HCT116 (cell line): ENCODE results near the gene APBA3. TPM values are rescaled to one million over a fixed set of nuclear protein-coding genes. Genes with fewer than 3 reads are reported as not detected.

Experiments used
- ATAC-seq: fragments of 200-7000 bp; cut with Tn5 transposase; 2 replicates; pipeline ENCODE4 v1.9.1; 2020; ENCODE audit warnings: mild to moderate bottlenecking, moderate library complexity
- BruUV-seq: library from RNA; stranded (reverse); fragments of 400-500 nt; replicated peaks from 2 replicates; lab custom pipeline; 2021; lab: Mats Ljungman, UMichigan
- CTCF ChIA-PET: fragments of 300-600 bp; sonication (Branson Sonifier 250); formaldehyde crosslinking; loops from one replicate; lab custom pipeline; 2021; ENCODE audit warnings: antibody characterized with exemption; lab: Charles Lee
- POLR2A ChIA-PET: fragments of 300-600, 350-600 bp; sonication (Branson Sonifier 250); formaldehyde crosslinking; loops from one replicate; lab custom pipeline; 2021; ENCODE audit warnings: antibody characterized with exemption; lab: Charles Lee
- RAD21 ChIA-PET, 2 experiments: fragments of 300-600 bp; sonication (Branson Sonifier 250); formaldehyde crosslinking; loops; one replicate each; lab custom pipeline; 2023; ENCODE audit warnings: low total read pairs in 2 of 2; ENCODE audit not compliant: uncharacterized antibody in 2 of 2, unreplicated experiment in 2 of 2, low non-redundant PET in 1 of 2; lab: Charles Lee
- DNase-seq: peaks from one replicate; pipeline ENCODE4 v3.0.0-alpha.2; 2010; ENCODE audit warnings: low read depth, low spot score
- H2AFZ ChIP-seq: fragments of 200-600 bp; shearing (Covaris generic), sonication (generic); 2 replicates; pipeline ENCODE4 v1.6.1; 2017; ENCODE audit warnings: low read depth, mixed run types, mixed read lengths, antibody characterized with exemption, low read length; ENCODE audit not compliant: poor library complexity, severe bottlenecking
- H3K27ac ChIP-seq: 2 replicates; pipeline ENCODE4 v1.5.1; 2012; ENCODE audit warnings: low read depth, low read length
- H3K27me3 ChIP-seq: fragments of 200-600 bp; sonication (generic); 2 replicates; pipeline ENCODE4 v1.6.1; 2016; ENCODE audit warnings: mixed run types, low read length, mixed read lengths; ENCODE audit not compliant: insufficient read depth
- H3K36me3 ChIP-seq, 2 experiments: fragments of 200-500 bp in 1 of 2; fragments of 200-600 bp in 1 of 2; sonication (Bioruptor generic) in 1 of 2; sonication (generic) in 1 of 2; 2 replicates each; pipeline versions ENCODE4 v1.5.1 to v1.6.1; 2014 to 2016; ENCODE audit warnings: low read length in 2 of 2, inconsistent platforms in 1 of 2, mixed read lengths in 1 of 2, mixed run types in 1 of 2; ENCODE audit not compliant: insufficient read depth in 2 of 2, control insufficient read depth in 1 of 2
- H3K4me1 ChIP-seq, 2 experiments: fragments of 200-600 bp in 1 of 2; sonication (generic) in 1 of 2; 2 replicates each; pipeline versions ENCODE4 v1.5.1 to v1.6.1; 2012 to 2017; ENCODE audit warnings: low read length in 2 of 2, inconsistent platforms in 1 of 2, mild to moderate bottlenecking in 1 of 2, mixed read lengths in 1 of 2, mixed run types in 1 of 2, moderate library complexity in 1 of 2; ENCODE audit not compliant: insufficient read depth in 2 of 2, control insufficient read depth in 1 of 2
- H3K4me2 ChIP-seq: fragments of 200-600 bp; sonication (generic); 2 replicates; pipeline ENCODE4 v1.6.1; 2017; ENCODE audit warnings: mixed run types, low read length, mixed read lengths
- H3K4me3 ChIP-seq, 2 experiments: fragments of 200-600 bp in 1 of 2; sonication (generic) in 1 of 2; replicated peaks in 1 of 2; 2 replicates each; pipeline ENCODE4 v1.5.1; 2011 to 2016; ENCODE audit warnings: low read length in 2 of 2, control low read depth in 1 of 2, low read depth in 1 of 2, mild to moderate bottlenecking in 1 of 2, mixed read lengths in 1 of 2, mixed run types in 1 of 2
- H3K79me2 ChIP-seq: fragments of 200-600 bp; sonication (generic); 2 replicates; pipeline ENCODE4 v1.6.1; 2017; ENCODE audit warnings: mild to moderate bottlenecking, mixed run types, low read length, moderate library complexity, mixed read lengths; ENCODE audit not compliant: insufficient read depth
- H3K9ac ChIP-seq: fragments of 200-600 bp; sonication (generic); 2 replicates; pipeline ENCODE4 v1.6.1; 2016; ENCODE audit warnings: low read length, mixed read lengths
- H3K9me2 ChIP-seq: fragments of 200-600 bp; sonication (generic), shearing (Covaris generic); 2 replicates; pipeline ENCODE4 v1.6.1; 2017; ENCODE audit warnings: mixed run types, mild to moderate bottlenecking, moderate library complexity; ENCODE audit not compliant: insufficient read depth
- H3K9me3 ChIP-seq, 2 experiments: fragments of 200-500 bp in 1 of 2; fragments of 200-600 bp in 1 of 2; sonication (Bioruptor generic) in 1 of 2; sonication (generic) in 1 of 2; 2 replicates each; pipeline ENCODE4 v1.6.1; 2014 to 2017; ENCODE audit warnings: low read length in 2 of 2, mixed read lengths in 2 of 2, inconsistent platforms in 1 of 2, low read depth in 1 of 2, mild to moderate bottlenecking in 1 of 2, mixed run types in 1 of 2, moderate library complexity in 1 of 2; ENCODE audit not compliant: control insufficient read depth in 1 of 2, insufficient read depth in 1 of 2
- H4K20me1 ChIP-seq: fragments of 200-600 bp; sonication (generic), shearing (Covaris generic); 2 replicates; pipeline ENCODE4 v1.6.1; 2017; ENCODE audit warnings: mixed run types, mild to moderate bottlenecking, moderate library complexity; ENCODE audit not compliant: insufficient read depth
- ELF1 ChIP-seq: IDR thresholded peaks from 2 replicates; pipeline ENCODE4 v1.6.1; 2012; ENCODE audit warnings: low read depth, borderline replicate concordance
- FOSL1 ChIP-seq: IDR thresholded peaks from 2 replicates; pipeline ENCODE4 v1.6.1; 2012; ENCODE audit warnings: low read depth
- POLR2AphosphoS5 ChIP-seq: IDR thresholded peaks from 2 replicates; pipeline ENCODE4 v1.6.1; 2011; ENCODE audit warnings: mild to moderate bottlenecking, low read depth, low read length, moderate library complexity
- REST ChIP-seq: IDR thresholded peaks from 2 replicates; pipeline ENCODE4 v1.6.1; 2012; ENCODE audit warnings: low read depth
- SIN3A ChIP-seq: IDR thresholded peaks from 2 replicates; pipeline ENCODE4 v1.6.1; 2012; ENCODE audit warnings: low read depth
- SP1 ChIP-seq: IDR thresholded peaks from 2 replicates; pipeline ENCODE4 v1.6.1; 2012; ENCODE audit warnings: low read depth
- TCF7L2 ChIP-seq: IDR thresholded peaks from 2 replicates; pipeline ENCODE4 v1.7.0; 2011; ENCODE audit warnings: borderline replicate concordance, inconsistent platforms; ENCODE audit not compliant: insufficient read depth, insufficient read length; ENCODE audit errors: extremely low read depth
- ZFX ChIP-seq: fragments of 450-650 bp; IDR thresholded peaks from 2 replicates; pipeline ENCODE4 v1.6.1; 2017
- intact Hi-C: fragments of 100-400 bp; cut with micrococcal nuclease; formaldehyde crosslinking; loops from 2 replicates; pipeline ENCODE4 v1.10.0; 2022
- total RNA-seq: library from RNA; stranded (reverse); gene quantifications from one replicate; pipeline ENCODE4 v1.2.1, GENCODE V29; 2021; ENCODE audit not compliant: unreplicated experiment
- TF ChIP-seq, protein P1 (sequence below): IDR thresholded peaks from 2 replicates; pipeline ENCODE4 v1.6.1; 2012
- TF ChIP-seq, protein P2 (sequence below): IDR thresholded peaks from 2 replicates; pipeline ENCODE4 v1.6.1; 2012

Gene APBA3
- total RNA-seq, 1 experiment from 2014 or later: 29.5 TPM

DNA sequence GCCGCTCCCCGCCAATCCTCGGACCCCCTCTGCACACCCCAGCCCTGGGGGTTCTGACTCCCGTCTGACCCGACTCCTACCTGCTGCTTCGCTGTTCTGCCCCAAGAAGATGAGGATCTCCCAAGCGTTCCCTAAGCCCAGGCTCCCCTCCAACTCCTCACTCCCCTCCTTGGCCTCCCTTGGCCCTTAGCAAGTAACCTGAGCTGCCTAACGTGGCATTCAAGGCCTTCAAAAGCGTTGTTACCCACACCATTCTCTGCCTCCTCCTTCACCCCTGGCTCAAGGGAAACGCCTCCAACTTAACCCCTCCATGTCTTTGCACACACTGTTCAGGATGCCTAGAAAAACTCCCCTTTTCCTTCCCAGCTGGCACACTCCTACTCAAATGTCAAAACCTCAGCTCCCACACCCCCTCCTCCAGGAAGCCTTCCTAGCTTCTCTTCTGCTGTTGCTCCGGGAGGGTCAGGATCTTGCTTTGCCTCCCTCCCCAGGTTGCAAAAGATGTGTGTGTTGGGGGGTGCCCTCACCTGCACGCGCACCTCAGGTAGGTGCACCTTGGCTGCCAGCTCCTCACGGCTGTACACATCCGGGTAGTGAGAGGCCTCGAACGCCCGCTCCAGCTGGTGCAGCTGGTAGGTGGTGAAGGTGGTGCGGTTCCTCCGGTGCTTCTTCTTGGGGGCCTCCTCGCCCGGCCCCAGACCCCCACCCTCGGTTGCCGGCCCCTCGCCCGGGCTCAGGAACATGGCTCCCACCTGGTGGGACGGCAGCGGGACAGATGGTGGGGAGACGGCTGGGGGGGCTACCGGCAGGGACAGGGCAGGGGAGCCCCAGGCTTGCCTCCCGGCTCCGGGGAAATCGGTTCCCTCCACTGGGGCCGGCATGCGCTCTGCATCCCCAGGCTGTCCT lies 9.8 kb upstream of the APBA3 start:
- Histone ChIP-seq H3K4me1 (no peaks in the 10 kb centered on the region), H3K9me3 (no peaks in the 10 kb centered on the region), H4K20me1 (no peaks in the 10 kb centered on the region), H3K9ac (no peak overlapping the region), H3K27ac (no peak overlapping the region), H2AFZ (no peak overlapping the region), H3K27me3 (no peaks in the 10 kb centered on the region), H3K36me3 (no peaks in the 10 kb centered on the region; a peak in 2 of 4 replicates), H3K79me2 (no peaks in the 10 kb centered on the region), H3K4me2 (no peak overlapping the region), H3K9me2 (no peaks in the 10 kb centered on the region), H3K4me3 (no peak overlapping the region)
- RAD21 ChIA-PET: no interaction called here
- ATAC-seq: no peak
- intact Hi-C loops: no loop called here
- POLR2A ChIA-PET: no interaction called here
- no peak for DNase-seq
- CTCF ChIA-PET: interaction anchor here (1.2 kb wide), 1 partner anchor 217 kb away, joined by 3 read pairs; no protein-coding TSS in a partner anchor
- TF ChIP-seq, protein P1, sequence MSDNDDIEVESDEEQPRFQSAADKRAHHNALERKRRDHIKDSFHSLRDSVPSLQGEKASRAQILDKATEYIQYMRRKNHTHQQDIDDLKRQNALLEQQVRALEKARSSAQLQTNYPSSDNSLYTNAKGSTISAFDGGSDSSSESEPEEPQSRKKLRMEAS: no peak
- TF ChIP-seq ELF1: no peak
- BruUV-seq: no TSS peak

GRCh38 chr19:3770136-3770999 lies 8.9 kb upstream of the APBA3 start:
- Histone ChIP-seq H3K27ac (no peak overlapping the region), H3K4me3 (no peak overlapping the region), H3K9me3 (no peaks in the 10 kb centered on the region), H3K79me2 (no peaks in the 10 kb centered on the region), H3K27me3 (no peaks in the 10 kb centered on the region), H4K20me1 (no peaks in the 10 kb centered on the region), H3K9me2 (no peaks in the 10 kb centered on the region), H3K4me1 (no peaks in the 10 kb centered on the region), H3K9ac (no peak overlapping the region), H3K36me3 (peaks cover 0 to under 1% of the 10 kb centered on the region in 2 experiments; a peak in 2 of 4 replicates), H3K4me2 (no peak overlapping the region), H2AFZ (no peak overlapping the region)
- BruUV-seq: no TSS peak
- ChIA-PET CTCF (interaction anchor here (1.2 kb wide), 1 partner anchor 218 kb away, joined by 3 read pairs; no protein-coding TSS in a partner anchor), POLR2A (no interaction called here), RAD21 (no interaction called here)
- ATAC-seq: no peak
- intact Hi-C loops: no loop called here
- DNase-seq: no peak
- TF ChIP-seq, protein P2, sequence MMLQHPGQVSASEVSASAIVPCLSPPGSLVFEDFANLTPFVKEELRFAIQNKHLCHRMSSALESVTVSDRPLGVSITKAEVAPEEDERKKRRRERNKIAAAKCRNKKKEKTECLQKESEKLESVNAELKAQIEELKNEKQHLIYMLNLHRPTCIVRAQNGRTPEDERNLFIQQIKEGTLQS: no peak
- no peak for TF ChIP-seq FOSL1
- TF ChIP-seq SP1: no peak
- TF ChIP-seq POLR2AphosphoS5: no peak
- no peak for TF ChIP-seq REST
- no peak for TF ChIP-seq ELF1
- no peak for TF ChIP-seq SIN3A
- no peak for TF ChIP-seq TCF7L2
- no peak for TF ChIP-seq ZFX
